GM19455 (cell line): ENCODE data around the gene RAB40C.
"Not testable (repeated sequence)": the region's sequence is repeated elsewhere in the genome, so short reads cannot be mapped to it uniquely, and the experiment has no call there.

Source experiments
- ATAC-seq: cut with Tn5 transposase; IDR thresholded peaks from one replicate; pipeline ENCODE4 v1.9.1; 2021; ENCODE audit not compliant: unreplicated experiment

RAB40C gene

GRCh38 chr16:588889-589657 lies 793 bp upstream of the RAB40C start:
- peak; percentile 73 for ATAC-seq

- no peak for ATAC-seq
Measured at GRCh38 chr16:590188-590814, 435 bp downstream of the RAB40C start.

DNA sequence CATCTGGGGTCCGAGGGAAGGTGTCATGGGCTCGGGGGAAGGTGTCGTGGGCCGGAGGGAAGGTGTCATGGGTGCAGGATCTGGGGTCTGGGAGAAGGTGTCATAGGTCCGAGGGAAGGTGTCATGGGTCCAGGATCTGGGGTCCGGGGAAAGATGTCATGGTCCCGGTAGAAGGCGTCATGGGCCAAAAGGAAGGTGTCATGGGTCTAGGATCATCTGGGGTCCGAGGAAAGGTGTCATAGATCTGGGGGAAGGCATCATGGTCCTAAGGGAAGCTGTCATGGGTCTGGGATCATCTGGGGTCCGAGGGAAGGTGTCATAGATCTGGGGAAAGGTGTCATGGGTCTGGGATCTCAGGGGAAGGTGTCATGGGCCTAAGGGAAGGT lies 942 bp downstream of the RAB40C start:
- no peak for ATAC-seq

- ATAC-seq, result no peak
Measured at GRCh38 chr16:591231-591630, 1.4 kb downstream of the RAB40C start.

GRCh38 chr16:591892-592517 lies 2.1 kb downstream of the RAB40C start:
- no peak for ATAC-seq

GRCh38 chr16:592518-593306 lies 2.8 kb downstream of the RAB40C start:
- ATAC-seq, result no peak

DNA sequence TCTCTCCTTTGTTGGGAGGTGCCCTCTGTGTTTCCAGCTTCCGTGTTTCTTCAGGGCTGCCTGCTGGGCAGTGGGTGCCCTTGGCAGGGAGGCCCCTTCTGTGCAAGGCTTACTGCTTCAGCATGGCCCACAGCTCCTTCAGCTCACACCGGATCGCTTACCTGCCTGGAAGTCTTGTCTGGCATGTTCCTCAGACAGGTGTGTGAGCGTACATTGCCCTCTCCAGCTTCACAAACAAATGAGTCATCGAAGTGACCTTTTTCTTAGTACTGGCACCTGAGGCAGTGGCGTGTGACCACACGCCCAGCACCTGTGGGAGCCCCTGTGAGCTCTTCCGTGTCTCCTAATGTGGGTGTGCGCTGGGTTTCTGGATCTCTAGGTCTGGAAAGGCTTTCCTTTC lies 3.5 kb downstream of the RAB40C start:
- no peak for ATAC-seq

DNA sequence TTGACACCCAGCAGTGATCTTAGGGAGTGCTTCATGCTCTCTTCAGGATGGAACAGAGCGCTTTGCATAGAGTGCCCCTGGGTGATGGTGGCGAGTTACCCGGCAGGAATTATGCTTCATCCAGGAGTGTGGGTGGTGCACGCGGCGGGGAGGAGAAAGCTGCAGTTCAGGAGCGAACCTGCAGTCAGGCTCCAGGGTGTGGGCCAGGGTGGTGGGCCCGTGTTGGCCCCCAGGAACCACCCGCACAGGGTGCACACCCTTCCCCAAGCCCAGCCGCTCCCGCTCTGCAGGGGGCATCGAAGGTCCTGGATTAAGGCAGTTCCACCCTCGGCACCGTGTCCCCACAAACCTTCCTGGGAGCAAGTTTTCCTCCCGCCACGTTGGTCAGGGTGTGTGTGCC lies 3.9 kb downstream of the RAB40C start:
- no peak for ATAC-seq

- no peak for ATAC-seq
Measured at GRCh38 chr16:595094-595528, 5.2 kb downstream of the RAB40C start.

- ATAC-seq, result no peak
Measured at GRCh38 chr16:595942-596735, 6.3 kb downstream of the RAB40C start.

- ATAC-seq, result no peak
Measured at GRCh38 chr16:596736-597060, 6.8 kb downstream of the RAB40C start.

DNA sequence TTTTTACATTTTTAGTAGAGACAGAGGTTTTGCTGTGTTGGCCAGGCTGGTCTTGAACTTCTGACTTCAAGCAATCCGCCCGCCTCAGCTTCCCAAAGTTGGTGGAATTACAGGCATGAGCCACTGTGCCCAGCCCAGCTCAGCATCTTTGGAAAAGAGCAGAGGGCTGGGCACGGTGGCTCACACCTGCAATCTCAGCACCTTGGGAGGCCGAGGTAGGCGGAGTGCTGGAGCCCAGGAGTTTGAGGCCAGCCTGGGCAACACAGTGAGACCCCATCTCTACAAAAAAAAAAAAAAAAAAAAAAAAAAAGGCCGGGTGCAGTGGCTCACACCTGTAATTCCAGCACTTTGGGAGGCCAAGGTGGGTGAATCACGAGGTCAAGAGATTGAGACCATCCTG lies 7.8 kb downstream of the RAB40C start:
- ATAC-seq, result not testable (repeated sequence)

DNA sequence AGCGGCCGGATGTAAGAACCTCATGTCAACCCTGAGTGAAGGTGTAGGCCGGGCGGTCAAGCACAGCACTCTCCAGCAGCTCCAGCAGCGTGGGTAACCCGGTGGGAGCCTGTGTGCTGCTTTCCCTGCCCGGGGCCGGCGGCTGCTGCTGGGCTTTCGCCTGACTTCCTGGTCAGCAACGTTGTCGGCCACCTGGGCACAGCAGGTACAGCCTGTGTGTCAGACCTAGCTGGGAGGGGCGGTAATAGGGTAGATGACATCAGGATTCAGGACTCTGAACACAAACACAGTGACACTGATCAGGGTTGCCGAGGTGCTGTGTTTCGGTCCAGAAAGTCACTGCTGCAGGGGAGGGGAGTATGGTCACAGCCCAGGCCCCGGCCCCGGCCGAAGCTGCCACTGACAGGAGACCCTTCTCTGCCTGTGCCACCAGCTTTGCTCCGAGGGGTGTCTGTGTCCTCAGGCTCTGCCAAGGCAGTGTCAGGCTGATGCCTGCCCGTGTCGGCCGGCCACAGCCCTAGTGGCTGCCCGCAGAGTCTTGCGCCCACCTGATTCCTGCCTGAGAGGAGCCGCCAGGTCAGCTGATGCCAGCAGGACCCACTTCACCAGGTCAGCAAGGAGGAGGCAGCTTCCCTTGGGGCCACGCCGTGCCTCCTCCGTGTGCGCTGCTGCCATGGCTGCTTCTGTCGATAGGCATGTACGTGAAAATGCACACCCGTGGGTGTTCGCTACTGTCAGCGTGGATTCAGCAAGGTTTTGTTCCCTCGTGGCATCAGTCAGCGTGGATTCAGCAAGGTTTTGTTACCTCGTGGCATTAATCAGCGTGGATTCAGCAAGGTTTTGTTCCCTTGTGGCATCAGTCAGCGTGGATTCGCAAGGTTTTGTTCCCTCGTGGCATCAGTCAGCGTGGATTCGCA lies 9.2 kb downstream of the RAB40C start:
- no peak for ATAC-seq

GRCh38 chr16:600781-601180 lies 10.9 kb downstream of the RAB40C start:
- no peak for ATAC-seq

- ATAC-seq, result no peak
Measured at GRCh38 chr16:603933-604332, 14.1 kb downstream of the RAB40C start.

GRCh38 chr16:606656-607307 lies 16.9 kb downstream of the RAB40C start:
- ATAC-seq, result no peak

DNA sequence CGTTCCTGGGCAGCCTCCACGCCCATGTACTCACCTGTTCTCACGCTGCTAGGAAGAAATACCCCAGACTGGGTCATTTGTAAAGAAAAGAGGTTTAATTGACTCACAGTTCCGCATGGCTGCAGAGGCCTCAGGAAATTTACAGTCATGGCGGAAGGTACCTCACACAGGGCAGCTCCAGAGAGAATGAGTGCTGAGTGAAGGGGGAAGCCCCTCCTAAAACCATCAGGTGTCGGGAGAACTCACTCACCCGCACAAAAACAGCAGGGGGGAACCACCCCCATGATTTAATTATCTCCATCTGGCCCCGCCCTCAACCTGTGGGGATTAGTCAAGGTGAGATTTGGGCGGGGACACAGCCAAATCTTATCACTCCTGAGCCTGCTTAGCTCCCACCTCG lies 18.2 kb downstream of the RAB40C start:
- no peak for ATAC-seq

- ATAC-seq, result no peak
Measured at GRCh38 chr16:609316-609715, 19.4 kb downstream of the RAB40C start.

GRCh38 chr16:609984-610383 lies 20.1 kb downstream of the RAB40C start:
- ATAC-seq, result no peak
